ENCODE data around the gene DUSP3.

GRCh38 chr17:43779145-43780125, 658 bp upstream of the DUSP3 start:
- TF ChIP-seq, protein P1, sequence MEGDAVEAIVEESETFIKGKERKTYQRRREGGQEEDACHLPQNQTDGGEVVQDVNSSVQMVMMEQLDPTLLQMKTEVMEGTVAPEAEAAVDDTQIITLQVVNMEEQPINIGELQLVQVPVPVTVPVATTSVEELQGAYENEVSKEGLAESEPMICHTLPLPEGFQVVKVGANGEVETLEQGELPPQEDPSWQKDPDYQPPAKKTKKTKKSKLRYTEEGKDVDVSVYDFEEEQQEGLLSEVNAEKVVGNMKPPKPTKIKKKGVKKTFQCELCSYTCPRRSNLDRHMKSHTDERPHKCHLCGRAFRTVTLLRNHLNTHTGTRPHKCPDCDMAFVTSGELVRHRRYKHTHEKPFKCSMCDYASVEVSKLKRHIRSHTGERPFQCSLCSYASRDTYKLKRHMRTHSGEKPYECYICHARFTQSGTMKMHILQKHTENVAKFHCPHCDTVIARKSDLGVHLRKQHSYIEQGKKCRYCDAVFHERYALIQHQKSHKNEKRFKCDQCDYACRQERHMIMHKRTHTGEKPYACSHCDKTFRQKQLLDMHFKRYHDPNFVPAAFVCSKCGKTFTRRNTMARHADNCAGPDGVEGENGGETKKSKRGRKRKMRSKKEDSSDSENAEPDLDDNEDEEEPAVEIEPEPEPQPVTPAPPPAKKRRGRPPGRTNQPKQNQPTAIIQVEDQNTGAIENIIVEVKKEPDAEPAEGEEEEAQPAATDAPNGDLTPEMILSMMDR (IDR thresholded peaks at IDR 0.05): no peak
- TF ChIP-seq EZH2 (IDR thresholded peaks at IDR 0.05; ENCODE audit: borderline replicate concordance, insufficient read depth, low read depth, low read length, poor library complexity, severe bottlenecking): no peak
